HG02973 (cell line): Measurements from ENCODE around the gene METTL13.

Source experiments
- ATAC-seq: cut with Tn5 transposase; IDR thresholded peaks from one replicate; pipeline ENCODE4 v1.9.1; 2021; ENCODE audit warnings: moderate library complexity; ENCODE audit not compliant: unreplicated experiment

METTL13 gene

GRCh38 chr1:171841931-171842761 lies 60.7 kb downstream of the METTL13 start:
- no peak for ATAC-seq

GRCh38 chr1:171844381-171844780 lies 62.9 kb downstream of the METTL13 start:
- ATAC-seq: no peak

GRCh38 chr1:171845998-171846397 lies 64.5 kb downstream of the METTL13 start:
- ATAC-seq: no peak
